ENCODE measurements around the gene CELF1.

Gene CELF1

GRCh38 chr11:47509077-47509536 lies 43.8 kb downstream of the CELF1 start:
- DNase-seq (ENCODE audit: low read depth): no peak

- no peak for DNase-seq (ENCODE audit: low read depth)
Measured at GRCh38 chr11:47508240-47508957, 44.5 kb downstream of the CELF1 start.

- no peak for DNase-seq (ENCODE audit: low read depth)
Measured at GRCh38 chr11:47507563-47508239, 45.2 kb downstream of the CELF1 start.

DNA sequence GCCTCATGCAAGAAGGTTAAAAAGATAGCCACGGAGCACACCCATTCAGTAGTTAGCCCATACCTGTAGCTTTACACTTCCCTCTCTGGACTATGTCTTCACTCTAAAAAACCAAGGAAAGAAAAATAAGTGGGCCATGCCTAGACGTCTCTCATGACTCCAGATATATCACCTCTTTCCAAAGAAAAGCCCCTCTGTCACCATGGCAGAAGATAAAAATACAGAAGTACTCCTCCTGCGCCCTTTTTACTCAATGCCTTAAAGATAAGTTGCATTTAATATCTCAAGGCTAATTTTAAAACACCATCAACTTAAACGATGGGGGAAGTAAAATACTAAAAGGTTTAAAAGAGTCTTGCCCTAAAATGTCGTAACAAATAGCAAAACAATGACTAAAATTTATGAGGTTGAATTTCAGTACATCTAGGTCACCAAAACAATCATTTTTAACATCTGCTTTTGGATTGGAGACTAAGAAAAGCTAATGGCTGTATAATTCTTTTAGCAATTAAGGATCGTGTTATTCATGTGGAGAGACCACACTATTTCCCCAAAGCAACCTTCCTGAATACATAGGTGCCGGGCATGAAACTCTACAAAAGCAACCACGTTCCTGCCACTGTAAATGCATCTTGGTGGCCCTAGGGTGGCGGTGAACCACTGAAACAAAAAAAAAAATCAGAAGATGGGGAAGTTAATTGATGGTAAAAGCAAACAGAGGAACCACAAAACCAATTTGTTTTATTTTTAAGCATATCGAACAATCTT lies 46.0 kb downstream of the CELF1 start:
- DNase-seq (ENCODE audit: low read depth): no peak

DNA sequence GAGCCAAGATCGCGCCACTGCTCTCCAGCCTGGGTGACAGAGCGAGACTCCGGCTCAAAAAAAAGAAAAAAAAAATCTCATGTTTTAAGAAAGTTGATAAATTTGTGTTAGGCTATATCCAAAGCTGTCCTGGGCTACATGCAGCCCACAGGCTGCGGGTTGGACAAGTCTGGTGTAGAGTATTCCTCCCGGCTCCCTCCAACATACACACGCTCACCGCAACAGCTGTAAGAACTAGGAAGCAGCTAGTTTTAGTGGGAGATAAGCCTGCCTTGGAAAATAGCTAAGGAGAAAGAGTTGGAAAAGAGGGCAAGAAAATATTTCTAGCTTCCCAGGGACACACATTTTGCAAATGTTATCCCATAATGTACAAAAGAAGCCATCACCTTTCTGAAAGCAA lies 46.6 kb downstream of the CELF1 start:
- no peak for DNase-seq (ENCODE audit: low read depth)

- DNase-seq (ENCODE audit: low read depth): no peak
Measured at GRCh38 chr11:47504910-47505309, 48.0 kb downstream of the CELF1 start.

- no peak for DNase-seq (ENCODE audit: low read depth)
Measured at GRCh38 chr11:47503227-47503626, 49.7 kb downstream of the CELF1 start.

GRCh38 chr11:47502767-47503166 lies 50.2 kb downstream of the CELF1 start:
- DNase-seq (ENCODE audit: low read depth): no peak

DNA sequence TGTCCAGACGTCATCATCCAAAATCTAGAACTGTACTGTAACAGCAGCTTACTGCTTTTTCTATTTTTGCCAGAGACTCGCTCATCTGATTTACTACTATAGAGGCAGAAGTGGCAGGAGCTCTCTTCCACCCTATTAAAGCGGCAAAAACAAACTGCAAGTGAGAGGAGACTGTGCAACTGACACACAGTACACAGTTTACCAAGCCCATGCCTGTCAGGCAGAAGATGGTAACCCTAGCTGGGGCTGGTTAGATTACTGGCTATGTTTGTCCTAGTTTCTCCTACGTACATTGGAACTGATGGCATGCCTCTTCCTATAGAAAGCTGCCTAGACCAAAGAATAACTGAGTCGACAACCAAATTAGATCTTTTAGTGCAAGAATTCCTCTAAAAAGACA lies 51.8 kb downstream of the CELF1 start:
- DNase-seq (ENCODE audit: low read depth): no peak

DNA sequence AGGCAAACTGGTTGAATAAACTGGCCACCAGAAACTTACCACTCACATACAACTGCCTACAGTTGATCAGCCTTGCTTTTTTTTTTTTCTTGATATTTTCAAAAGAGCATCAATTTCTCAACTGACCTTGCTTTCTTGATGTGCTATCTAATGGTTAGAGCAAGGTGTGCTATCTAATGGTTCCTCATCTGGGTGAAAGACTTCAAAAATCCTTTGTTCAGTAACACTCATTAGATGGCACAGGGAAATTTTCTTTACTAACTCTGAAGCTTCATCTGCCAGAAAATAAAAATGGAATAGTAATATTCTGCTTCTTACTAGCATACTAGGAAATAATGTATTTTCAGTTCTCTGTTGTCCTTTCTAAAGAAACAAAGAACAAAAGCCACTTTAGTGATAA lies 52.8 kb downstream of the CELF1 start:
- no peak for DNase-seq (ENCODE audit: low read depth)

GRCh38 chr11:47499614-47500013 lies 53.3 kb downstream of the CELF1 start:
- no peak for DNase-seq (ENCODE audit: low read depth)

DNA sequence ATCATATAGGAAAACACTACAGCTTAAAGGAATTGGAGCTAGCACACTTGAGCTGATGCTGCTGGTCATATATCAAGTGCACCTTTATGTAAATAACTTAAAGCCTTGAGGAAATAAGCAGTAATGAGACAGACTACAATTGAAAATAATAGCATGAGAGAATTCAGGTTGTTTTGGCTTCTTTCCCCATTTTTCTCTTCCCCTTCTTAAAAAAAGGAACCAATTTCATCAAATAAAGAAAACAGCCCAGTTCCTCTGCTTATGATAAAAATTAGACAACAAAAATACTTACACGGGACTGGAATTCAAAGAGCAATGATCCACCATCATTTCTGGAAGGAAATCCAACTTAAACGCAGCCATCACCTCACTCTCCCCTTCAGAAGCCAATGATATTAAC lies 53.8 kb downstream of the CELF1 start:
- DNase-seq (ENCODE audit: low read depth): no peak

DNA sequence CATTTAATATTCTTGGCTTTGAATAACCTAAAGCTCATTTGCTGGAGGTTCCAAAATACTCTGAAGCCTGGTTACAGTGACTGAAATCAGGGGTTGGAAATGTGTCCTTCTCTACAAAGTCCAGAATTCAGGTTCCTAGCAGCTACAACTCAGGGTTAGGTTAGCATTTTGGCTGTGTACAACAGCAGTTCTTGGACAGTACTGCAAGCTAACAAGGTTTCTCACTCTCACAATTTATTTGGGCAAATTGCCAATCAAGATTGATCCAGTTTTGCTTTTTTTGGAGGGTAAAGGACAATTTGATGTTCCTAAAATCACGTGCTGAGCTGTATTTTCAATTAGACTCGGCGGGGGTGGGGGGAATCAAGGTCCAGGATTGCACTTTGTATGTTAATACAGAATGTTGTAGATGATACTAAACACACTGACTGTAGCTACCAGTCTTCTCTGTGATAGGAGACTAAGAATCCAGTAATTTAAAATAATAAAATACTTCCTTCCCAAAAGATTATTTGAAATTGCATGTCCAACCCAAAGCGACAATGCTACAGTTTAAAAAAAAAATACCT lies 54.3 kb downstream of the CELF1 start:
- no peak for DNase-seq (ENCODE audit: low read depth)

GRCh38 chr11:47498149-47498548 lies 54.8 kb downstream of the CELF1 start:
- no peak for DNase-seq (ENCODE audit: low read depth)

DNA sequence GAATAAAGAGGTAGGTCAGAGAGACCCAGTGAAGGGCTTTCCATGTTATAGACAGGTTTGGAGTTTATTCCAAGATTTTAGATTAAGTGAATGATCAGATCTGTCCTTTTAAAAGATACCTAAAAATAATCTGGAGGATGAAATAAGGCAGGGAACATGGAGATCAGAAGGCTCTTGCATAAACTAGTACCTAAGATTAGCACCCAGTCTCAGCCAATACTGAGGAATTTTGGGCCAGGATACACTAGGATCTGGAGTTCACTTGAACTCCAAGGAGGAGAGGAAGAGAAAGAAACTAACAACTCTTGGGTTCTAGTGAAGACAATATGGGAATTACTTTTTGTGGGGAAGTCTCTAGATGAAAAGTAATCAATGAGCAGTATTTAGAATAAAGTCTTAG lies 56.1 kb downstream of the CELF1 start:
- no peak for DNase-seq (ENCODE audit: low read depth)

GRCh38 chr11:47495856-47496217 lies 57.1 kb downstream of the CELF1 start:
- no peak for DNase-seq (ENCODE audit: low read depth)

DNA sequence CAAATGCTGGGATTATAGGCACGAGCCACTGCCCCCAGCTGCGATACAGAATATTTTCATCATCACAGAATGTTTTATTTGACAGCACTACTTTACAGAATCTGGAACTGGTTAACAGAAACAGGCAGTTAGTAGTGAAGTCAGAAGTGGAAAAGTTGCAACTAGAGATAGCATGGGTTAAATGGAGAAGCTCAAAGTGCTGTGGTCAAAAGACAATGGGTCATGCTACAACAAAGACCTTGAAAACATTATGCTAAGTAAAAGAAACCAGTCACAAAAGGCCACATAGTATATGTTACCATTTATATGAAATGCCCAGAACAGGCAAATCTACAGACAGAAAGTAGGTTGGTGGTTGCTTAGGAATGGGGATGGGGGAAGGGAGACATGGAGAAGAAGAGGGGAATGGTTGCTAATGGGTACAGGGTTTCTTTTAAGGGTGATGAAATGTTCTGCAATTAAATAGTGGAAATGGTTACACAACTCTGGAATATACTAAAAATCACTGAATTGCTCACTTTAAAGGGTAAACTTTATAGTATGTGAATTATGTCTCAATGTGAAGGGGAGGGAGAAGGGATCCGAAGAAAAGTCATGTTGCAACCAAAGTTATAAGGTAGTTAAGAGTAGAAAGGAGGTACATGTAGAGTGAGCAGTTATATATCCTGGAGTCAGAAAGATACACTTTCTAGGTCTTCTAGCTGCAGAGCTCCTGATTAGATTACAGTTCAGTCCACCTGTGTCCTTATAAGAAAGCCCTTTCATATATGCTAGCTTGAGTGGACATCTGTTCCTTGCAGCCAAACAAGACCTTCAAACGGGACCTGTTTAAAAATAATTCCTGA lies 57.7 kb downstream of the CELF1 start:
- no peak for DNase-seq (ENCODE audit: low read depth)

- DNase-seq (ENCODE audit: low read depth): no peak
Measured at GRCh38 chr11:47489395-47489755, 63.6 kb downstream of the CELF1 start.

GRCh38 chr11:47488674-47489394 lies 64.1 kb downstream of the CELF1 start:
- DNase-seq (ENCODE audit: low read depth): no peak

DNA sequence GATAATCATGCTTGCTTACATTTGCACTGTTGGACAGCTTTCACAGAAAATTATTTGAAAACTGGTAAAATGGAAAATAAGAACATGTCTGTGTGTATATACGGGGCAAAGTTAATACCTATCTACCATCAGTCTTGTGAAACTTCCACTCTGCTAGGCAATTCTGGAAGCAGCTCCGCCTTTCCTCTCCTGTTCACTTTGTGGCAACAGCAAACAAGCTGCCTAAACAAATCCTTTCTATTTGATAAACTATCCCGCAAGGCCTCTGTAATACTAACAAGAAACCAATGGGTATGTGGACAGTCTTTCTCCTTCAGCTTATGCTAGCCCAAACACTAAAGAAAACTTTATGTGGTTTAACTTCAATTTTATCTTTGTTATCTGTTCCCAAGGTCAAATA lies 64.8 kb downstream of the CELF1 start:
- DNase-seq (ENCODE audit: low read depth): no peak

GRCh38 chr11:47487421-47487820 lies 65.5 kb downstream of the CELF1 start:
- DNase-seq (ENCODE audit: low read depth): no peak

Measured in T-helper 22 cell (primary cell).